Renal cortex interstitium (tissue), 11 donors: Measurements from ENCODE around the gene RALGDS. TPM values are rescaled to one million over a fixed set of nuclear protein-coding genes. Genes with fewer than 3 reads are reported as not detected.
"Not testable (repeated sequence)": the region's sequence is repeated elsewhere in the genome, so short reads cannot be mapped to it uniquely, and the experiment has no call there.

Source experiments
- DNase-seq, 11 donors: peaks; one replicate each; pipeline ENCODE4 v3.0.0-alpha.2; 2013; ENCODE audit warnings: low read depth in 9 of 11, low spot score in 4 of 11; ENCODE audit errors: extremely low read depth in 1 of 11
- polyA plus RNA-seq, 3 donors: library from polyadenylated mRNA; unstranded; fragments of 120-200 nt; gene quantifications; one replicate each; pipeline ENCODE4 v1.2.1, GENCODE V29; 2013; ENCODE audit not compliant: insufficient read length in 3 of 3

The RALGDS gene
- polyA plus RNA-seq, 3 donors: 30.6 to 44.4 (median 40.2) TPM

GRCh38 chr9:133064241-133065069 lies 56.6 kb downstream of the RALGDS start:
- DNase-seq: no peak

GRCh38 chr9:133063500-133064231 lies 57.4 kb downstream of the RALGDS start:
- DNase-seq: no peak

GRCh38 chr9:133063159-133063499 lies 57.9 kb downstream of the RALGDS start:
- no peak for DNase-seq

GRCh38 chr9:133062569-133062968 lies 58.5 kb downstream of the RALGDS start:
- DNase-seq: not testable (repeated sequence)

GRCh38 chr9:133061764-133062145 lies 59.3 kb downstream of the RALGDS start, which contains the start of gene CEL:
CEL (plus strand) TSS chr9:133061981; CDS start chr9:133062003, 22 bp downstream.
- DNase-seq: not testable (repeated sequence)

GRCh38 chr9:133061019-133061763 lies 59.8 kb downstream of the RALGDS start:
- DNase-seq: not testable (repeated sequence)

- DNase-seq: no peak
These were observed 60.6 kb downstream of the RALGDS start for GRCh38 chr9:133060417-133060841.

GRCh38 chr9:133059623-133060022 lies 61.4 kb downstream of the RALGDS start:
- no peak for DNase-seq

GRCh38 chr9:133058550-133059320 lies 62.3 kb downstream of the RALGDS start:
- no peak for DNase-seq

GRCh38 chr9:133058071-133058470 lies 63.0 kb downstream of the RALGDS start:
- DNase-seq: no peak

- no peak for DNase-seq
These were observed 63.5 kb downstream of the RALGDS start for GRCh38 chr9:133057553-133057952.

- DNase-seq: no peak
These were observed 64.0 kb downstream of the RALGDS start for GRCh38 chr9:133057006-133057405.

- no peak for DNase-seq
These were observed 64.5 kb downstream of the RALGDS start for GRCh38 chr9:133056533-133056932.

- no peak for DNase-seq
These were observed 65.1 kb downstream of the RALGDS start for GRCh38 chr9:133055788-133056420.

GRCh38 chr9:133054966-133055365 lies 66.1 kb downstream of the RALGDS start:
- no peak for DNase-seq

- no peak for DNase-seq
These were observed 66.7 kb downstream of the RALGDS start for GRCh38 chr9:133054194-133054890.

GRCh38 chr9:133051966-133052539 lies 69.0 kb downstream of the RALGDS start:
- no peak for DNase-seq
